Fibroblast of gingiva (primary cell): ENCODE results near the gene KCNH1.
A peak's percentile ranks its signal among the peaks of the same experiment; 100 is the strongest.
"Not testable (repeated sequence)": the region's sequence is repeated elsewhere in the genome, so short reads cannot be mapped to it uniquely, and the experiment has no call there.

Experiments used
- DNase-seq: peaks from one replicate; pipeline ENCODE4 v3.0.0-alpha.2; 2011; ENCODE audit warnings: low read depth

KCNH1 gene

GRCh38 chr1:211095381-211095780 is 38.6 kb downstream of the KCNH1 start:
- DNase-seq: no peak

- DNase-seq: no peak
These were observed 41.0 kb downstream of the KCNH1 start for GRCh38 chr1:211092955-211093354.

- no peak for DNase-seq
These were observed 42.1 kb downstream of the KCNH1 start for GRCh38 chr1:211091867-211092266.

- DNase-seq: no peak
These were observed 44.4 kb downstream of the KCNH1 start for GRCh38 chr1:211089536-211089935.

- no peak for DNase-seq
These were observed 45.8 kb downstream of the KCNH1 start for GRCh38 chr1:211088156-211088555.

GRCh38 chr1:211082824-211083223 is 51.1 kb downstream of the KCNH1 start:
- DNase-seq: no peak

- not testable (repeated sequence) for DNase-seq
These were observed 52.5 kb downstream of the KCNH1 start for GRCh38 chr1:211081447-211081846.

GRCh38 chr1:211068976-211069375 is 65.0 kb downstream of the KCNH1 start:
- DNase-seq: no peak

- DNase-seq: no peak
These were observed 67.1 kb downstream of the KCNH1 start for GRCh38 chr1:211066781-211067384.

GRCh38 chr1:211041838-211042237 is 92.1 kb downstream of the KCNH1 start:
- not testable (repeated sequence) for DNase-seq

GRCh38 chr1:211037095-211037494 is 96.9 kb downstream of the KCNH1 start:
- DNase-seq: peak; percentile 56

- no peak for DNase-seq
These were observed 97.4 kb downstream of the KCNH1 start for GRCh38 chr1:211036381-211037060.

GRCh38 chr1:211035821-211036380 is 98.0 kb downstream of the KCNH1 start:
- no peak for DNase-seq

GRCh38 chr1:211033921-211034525 is 99.9 kb downstream of the KCNH1 start:
- no peak for DNase-seq

GRCh38 chr1:211024901-211025300 is 109.0 kb downstream of the KCNH1 start:
- DNase-seq: no peak

- no peak for DNase-seq
These were observed 114.7 kb downstream of the KCNH1 start for GRCh38 chr1:211019266-211019665.

- no peak for DNase-seq
These were observed 115.3 kb downstream of the KCNH1 start for GRCh38 chr1:211018690-211019089.

GRCh38 chr1:211017075-211017718 is 116.8 kb downstream of the KCNH1 start:
- DNase-seq: no peak

GRCh38 chr1:211014275-211014674 is 119.7 kb downstream of the KCNH1 start:
- no peak for DNase-seq

GRCh38 chr1:211013346-211014240 is 120.4 kb downstream of the KCNH1 start:
- no peak for DNase-seq

- not testable (repeated sequence) for DNase-seq
These were observed 122.8 kb downstream of the KCNH1 start for GRCh38 chr1:211011128-211011527.

GRCh38 chr1:211009944-211010343 is 124.0 kb downstream of the KCNH1 start:
- DNase-seq: no peak
